GM23248 (cell line): Measurements from ENCODE around the gene TNFAIP8L3. TPM values are rescaled to one million over a fixed set of nuclear protein-coding genes. Genes with fewer than 3 reads are reported as not detected.

ENCODE experiments used
- DNase-seq: peaks from one replicate; pipeline ENCODE4 v3.0.0-alpha.2; 2015
- H2AFZ ChIP-seq: fragments of 200-600 bp; sonication (generic); 2 replicates; pipeline ENCODE4 v1.6.1; 2016; ENCODE audit warnings: antibody characterized with exemption
- H3F3A ChIP-seq: fragments of 200-600 bp; sonication (generic); 2 replicates; pipeline ENCODE4 v1.6.1; 2016; ENCODE audit warnings: mild to moderate bottlenecking, antibody characterized with exemption, mixed run types; ENCODE audit not compliant: insufficient read depth
- H3K27ac ChIP-seq: fragments of 200-600 bp; sonication (generic); 2 replicates; pipeline ENCODE4 v1.5.1; 2016; ENCODE audit warnings: mild to moderate bottlenecking
- H3K27me3 ChIP-seq: fragments of 200-600 bp; sonication (generic); replicated peaks from 2 replicates; pipeline ENCODE4 v1.6.1; 2016; ENCODE audit warnings: mild to moderate bottlenecking; ENCODE audit not compliant: insufficient read depth
- H3K36me3 ChIP-seq: fragments of 200-600 bp; sonication (generic); 2 replicates; pipeline ENCODE4 v1.6.1; 2016; ENCODE audit warnings: low read depth, mild to moderate bottlenecking
- H3K4me1 ChIP-seq: fragments of 200-600 bp; sonication (generic); 2 replicates; pipeline ENCODE4 v1.6.1; 2016; ENCODE audit warnings: mild to moderate bottlenecking; ENCODE audit not compliant: insufficient read depth
- H3K4me2 ChIP-seq: fragments of 200-600 bp; sonication (generic); one replicate; pipeline ENCODE4 v1.6.1; 2016; ENCODE audit warnings: mild to moderate bottlenecking; ENCODE audit not compliant: unreplicated experiment
- H3K4me3 ChIP-seq: fragments of 200-600 bp; sonication (generic); 2 replicates; pipeline ENCODE4 v1.5.1; 2016; ENCODE audit warnings: mild to moderate bottlenecking
- H3K79me2 ChIP-seq: fragments of 200-600 bp; sonication (generic); 2 replicates; pipeline ENCODE4 v1.6.1; 2016; ENCODE audit warnings: mild to moderate bottlenecking; ENCODE audit not compliant: insufficient read depth
- H3K9ac ChIP-seq: fragments of 200-600 bp; sonication (generic); 2 replicates; pipeline ENCODE4 v1.6.1; 2016; ENCODE audit warnings: mild to moderate bottlenecking
- H3K9me2 ChIP-seq: fragments of 200-600 bp; sonication (generic); 2 replicates; pipeline ENCODE4 v1.6.1; 2016; ENCODE audit warnings: mixed run types, mild to moderate bottlenecking, moderate library complexity; ENCODE audit not compliant: insufficient read depth
- H3K9me3 ChIP-seq: fragments of 200-600 bp; sonication (generic); one replicate; pipeline ENCODE4 v1.6.1; 2017; ENCODE audit warnings: low read depth
- H4K20me1 ChIP-seq: fragments of 200-600 bp; sonication (generic); 2 replicates; pipeline ENCODE4 v1.6.0; 2016; ENCODE audit not compliant: insufficient read depth
- EZH2 ChIP-seq: fragments of 200-600 bp; sonication (generic); IDR thresholded peaks from 2 replicates; pipeline ENCODE4 v1.6.1; 2018; ENCODE audit warnings: antibody characterized with exemption, mild to moderate bottlenecking; ENCODE audit not compliant: insufficient read depth, poor library complexity, severe bottlenecking
- EZH2phosphoT487 ChIP-seq: fragments of 200-600 bp; sonication (generic); IDR thresholded peaks from 2 replicates; pipeline ENCODE4 v1.6.1; 2018; ENCODE audit warnings: antibody characterized with exemption, moderate library complexity, mild to moderate bottlenecking, low read depth; ENCODE audit not compliant: insufficient read depth
- WGBS, 2 experiments: methylation state at CpG; one replicate each; pipeline ENCODE4 v1.1.6; 2015 to 2017; ENCODE audit warnings: low lambda C conversion rate in 2 of 2, low coverage in 1 of 2; ENCODE audit errors: missing lambda C conversion rate in 2 of 2; 5-methylcytosine and 5-hydroxymethylcytosine counted together
- in situ Hi-C: fragments of 300-500 bp; cut with MboI; formaldehyde crosslinking; loops from 2 replicates; pipeline ENCODE4 v1.15.0; 2020
- polyA plus RNA-seq: library from polyadenylated mRNA; unstranded; fragments of >200 nt; fragmentation: Nextera tagmentation; extraction: Ambion mirVana; gene quantifications from 2 replicates; pipeline ENCODE4 v1.2.1, GENCODE V29; 2016
- total RNA-seq: library from RNA; depleted of rRNA; stranded (reverse); fragments of >200 nt; shearing (Covaris generic); gene quantifications from 2 replicates; pipeline ENCODE4 v1.2.3, GENCODE V29; 2014

Gene TNFAIP8L3
- total and polyA plus RNA-seq, 2 experiments from 2014 or later = 2.0 to 2.8 TPM

- H2AFZ ChIP-seq = peak overlapping the region; percentile 59; the same call in 1 of the 2 replicates
- peak overlapping the region; percentile 85 for H3K27ac ChIP-seq
- in situ Hi-C loops = no loop called here
- peak overlapping the region; percentile 59 for H3K9ac ChIP-seq
- H3K4me2 ChIP-seq = peak overlapping the region; percentile 84
- WGBS, 2 experiments = 0 to 2% methylated on average over 3 of the region's 3 CpGs
- H3K9me2 ChIP-seq = no peaks in the 10 kb centered on the region
- peak overlapping the region; percentile 57 for H3K4me3 ChIP-seq
- peaks cover 48% of the 10 kb centered on the region for H3F3A ChIP-seq
- H4K20me1 ChIP-seq = no peaks in the 10 kb centered on the region
- DNase-seq = peak; percentile 92
- H3K79me2 ChIP-seq = no peaks in the 10 kb centered on the region
- peaks cover 40% of the 10 kb centered on the region for H3K4me1 ChIP-seq
- TF ChIP-seq EZH2 (no peak), EZH2phosphoT487 (peak; percentile 70; the same call in 1 of the 2 replicates)
- no peaks in the 10 kb centered on the region for H3K27me3 ChIP-seq
- no peaks in the 10 kb centered on the region for H3K36me3 ChIP-seq
- no peaks in the 10 kb centered on the region for H3K9me3 ChIP-seq
Measured at GRCh38 chr15:51108933-51109550, 14.3 kb upstream of the TNFAIP8L3 start.

GRCh38 chr15:51107612-51108011, 12.9 kb upstream of the TNFAIP8L3 start:
- 92 to 95% methylated on average over 3 of the region's 3 CpGs for WGBS, 2 experiments
- Histone ChIP-seq H3K27ac (no peak overlapping the region), H3K4me2 (no peak overlapping the region), H3K27me3 (no peaks in the 10 kb centered on the region), H3F3A (peaks cover 61% of the 10 kb centered on the region), H3K4me1 (peaks cover 53% of the 10 kb centered on the region), H3K4me3 (no peak overlapping the region), H3K9ac (no peak overlapping the region), H2AFZ (no peak overlapping the region), H4K20me1 (no peaks in the 10 kb centered on the region), H3K9me3 (no peaks in the 10 kb centered on the region), H3K9me2 (no peaks in the 10 kb centered on the region), H3K36me3 (no peaks in the 10 kb centered on the region), H3K79me2 (no peaks in the 10 kb centered on the region)
- in situ Hi-C loops = no loop called here
- TF ChIP-seq EZH2 (no peak), EZH2phosphoT487 (no peak)
- no peak for DNase-seq

- H3K9ac ChIP-seq = no peak overlapping the region
- H3K27ac ChIP-seq = no peak overlapping the region
- no peak overlapping the region for H3K4me3 ChIP-seq
- H3K27me3 ChIP-seq = no peaks in the 10 kb centered on the region
- peaks cover 53% of the 10 kb centered on the region for H3K4me1 ChIP-seq
- H2AFZ ChIP-seq = no peak overlapping the region
- H3F3A ChIP-seq = peaks cover 64% of the 10 kb centered on the region
- no peaks in the 10 kb centered on the region for H3K9me3 ChIP-seq
- H3K9me2 ChIP-seq = no peaks in the 10 kb centered on the region
- no peak overlapping the region for H3K4me2 ChIP-seq
- in situ Hi-C loops = no loop called here
- TF ChIP-seq EZH2phosphoT487 (no peak), EZH2 (no peak)
- H3K36me3 ChIP-seq = no peaks in the 10 kb centered on the region
- H3K79me2 ChIP-seq = no peaks in the 10 kb centered on the region
- no peak for DNase-seq
- H4K20me1 ChIP-seq = no peaks in the 10 kb centered on the region
Measured at GRCh38 chr15:51106481-51106880, 11.8 kb upstream of the TNFAIP8L3 start.

- Histone ChIP-seq H3K4me2 (no peak overlapping the region), H3K9ac (no peak overlapping the region), H3K4me1 (peaks cover 45% of the 10 kb centered on the region), H2AFZ (no peak overlapping the region), H3K27ac (no peak overlapping the region), H3K9me3 (no peaks in the 10 kb centered on the region), H3K79me2 (no peaks in the 10 kb centered on the region), H3K4me3 (no peak overlapping the region), H3K36me3 (no peaks in the 10 kb centered on the region), H4K20me1 (no peaks in the 10 kb centered on the region), H3K9me2 (no peaks in the 10 kb centered on the region), H3K27me3 (no peaks in the 10 kb centered on the region), H3F3A (peaks cover 61% of the 10 kb centered on the region)
- DNase-seq = no peak
- in situ Hi-C loops = no loop called here
- no peak for TF ChIP-seq EZH2phosphoT487
- TF ChIP-seq EZH2 = no peak
- 99 to 100% methylated on average over 4 of the region's 4 CpGs for WGBS, 2 experiments
Measured at GRCh38 chr15:51105430-51106016, 10.8 kb upstream of the TNFAIP8L3 start.
